ENCODE results near the gene GPR42. TPM values are rescaled to one million over a fixed set of nuclear protein-coding genes. Genes with fewer than 3 reads are reported as not detected.

GPR42 gene
- total and polyA plus RNA-seq, 2 of the 4 experiments (the other 2 are of a cell fraction), result not detected

DNA sequence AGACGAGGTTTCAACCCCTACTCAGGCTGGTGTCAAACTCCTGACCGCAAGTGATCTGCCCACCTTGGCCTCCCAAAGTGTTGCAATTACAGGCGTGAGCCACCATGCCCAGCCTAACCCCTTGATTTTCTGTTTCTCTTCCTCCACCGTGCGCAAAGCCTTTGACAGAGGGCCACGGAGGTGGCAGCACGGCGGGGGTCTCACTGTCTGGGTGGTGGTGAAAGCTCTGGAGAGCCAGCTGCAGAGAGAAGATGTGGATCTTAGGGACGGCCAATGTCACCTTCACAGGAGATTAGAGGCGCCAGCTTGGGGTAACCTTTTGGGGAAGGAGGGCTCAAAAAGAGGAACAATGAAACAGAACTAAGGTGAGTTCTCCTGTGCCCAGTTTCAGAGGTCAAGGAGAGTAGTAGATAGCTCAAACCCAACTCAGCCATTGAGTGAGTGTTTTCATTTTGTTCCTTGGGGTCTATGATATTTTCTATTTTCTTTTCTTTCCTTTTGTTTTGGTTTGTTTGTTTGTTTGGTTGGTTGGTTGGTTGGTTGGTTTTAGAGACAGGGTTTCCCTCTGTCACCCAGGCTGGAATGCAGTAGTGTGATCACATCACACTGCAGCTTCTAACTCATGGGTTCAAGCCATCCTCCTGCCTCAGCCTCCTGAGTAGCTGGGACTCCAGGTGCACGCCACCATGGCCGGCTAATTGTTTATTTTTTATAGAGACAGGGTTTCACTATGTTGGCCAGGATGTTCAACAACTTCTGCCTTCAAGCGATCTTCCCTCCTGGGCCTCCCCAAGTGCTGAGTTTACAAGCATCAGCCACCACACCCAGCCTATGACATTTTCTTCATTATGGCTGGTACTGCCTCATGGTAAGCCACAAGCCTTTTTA lies 37.7 kb downstream of the GPR42 start:
- no peaks in the 10 kb centered on the region for H3K79me1 ChIP-seq (ENCODE audit: low read depth in 1 of 2, low read length in 2 of 2)
- H3K9me1 ChIP-seq (ENCODE audit: insufficient read depth, low read length), result no peaks in the 10 kb centered on the region
- no peak overlapping the region for H2AFZ ChIP-seq (replicated peaks; ENCODE audit: low read length, poor library complexity)
- H4K8ac ChIP-seq (ENCODE audit: low read depth in 2 of 2, low read length in 2 of 2), result no peak overlapping the region
- no peak overlapping the region for H2AK5ac ChIP-seq (ENCODE audit: low read depth, low read length)
- H3K4me2 ChIP-seq (ENCODE audit: low read depth, low read length), result no peak overlapping the region
- H3K9me3 ChIP-seq (ENCODE audit: control insufficient read depth, insufficient read depth, low read length), result no peaks in the 10 kb centered on the region
- no peak overlapping the region for H2BK15ac ChIP-seq (ENCODE audit: low read depth, low read length)
- DNase-seq (no peak), ATAC-seq (ENCODE audit: low read depth) (no peak)
- no peak overlapping the region for H3K56ac ChIP-seq (ENCODE audit: extremely low read depth, insufficient read depth, low read length)
- POLR2A ChIA-PET (ENCODE audit: unreplicated experiment), result no interaction called here
- no peak overlapping the region for H3K27ac ChIP-seq (ENCODE audit: insufficient read depth, low read length)
- no peak overlapping the region for H3K4ac ChIP-seq (ENCODE audit: low read depth, low read length)
- no TSS peak for BruUV-seq (replicated peaks)
- H2BK20ac ChIP-seq (ENCODE audit: low read depth, low read length), result no peak overlapping the region
- H4K91ac ChIP-seq (ENCODE audit: insufficient read depth, low read depth, low read length), result no peak overlapping the region
- CTCF ChIA-PET, result no interaction called here
- H3K36me3 ChIP-seq (ENCODE audit: control insufficient read depth, insufficient read depth, low read length), result no peaks in the 10 kb centered on the region
- no peak overlapping the region for H3K4me3 ChIP-seq (ENCODE audit: insufficient read depth, low read depth, low read length)
- H4K5ac ChIP-seq (ENCODE audit: low read depth, low read length), result no peak overlapping the region
- no peak overlapping the region for H2BK5ac ChIP-seq (ENCODE audit: low read depth, low read length, poor library complexity, severe bottlenecking)
- intact Hi-C loops (cut with micrococcal nuclease) (no loop called here), in situ Hi-C loops (cut with MboI; ENCODE audit: low sequenced_read_pairs) (no loop called here), dilution Hi-C loops (cut with HindIII; ENCODE audit: low sequenced_read_pairs, unreplicated experiment) (no loop called here)
- no peak overlapping the region for H2BK120ac ChIP-seq (ENCODE audit: low read depth, low read length)
- TF ChIP-seq RCOR1 (IDR thresholded peaks at IDR 0.05; ENCODE audit: insufficient replicate concordance, low read length) (no peak), SMC3 (IDR thresholded peaks at IDR 0.05; ENCODE audit: low read depth, low read length) (no peak), RFX5 (IDR thresholded peaks at IDR 0.05; ENCODE audit: low read depth, low read length) (no peak), RAD21 (IDR thresholded peaks at IDR 0.05; ENCODE audit: low read length) (no peak)
- TF ChIP-seq, protein P1, sequence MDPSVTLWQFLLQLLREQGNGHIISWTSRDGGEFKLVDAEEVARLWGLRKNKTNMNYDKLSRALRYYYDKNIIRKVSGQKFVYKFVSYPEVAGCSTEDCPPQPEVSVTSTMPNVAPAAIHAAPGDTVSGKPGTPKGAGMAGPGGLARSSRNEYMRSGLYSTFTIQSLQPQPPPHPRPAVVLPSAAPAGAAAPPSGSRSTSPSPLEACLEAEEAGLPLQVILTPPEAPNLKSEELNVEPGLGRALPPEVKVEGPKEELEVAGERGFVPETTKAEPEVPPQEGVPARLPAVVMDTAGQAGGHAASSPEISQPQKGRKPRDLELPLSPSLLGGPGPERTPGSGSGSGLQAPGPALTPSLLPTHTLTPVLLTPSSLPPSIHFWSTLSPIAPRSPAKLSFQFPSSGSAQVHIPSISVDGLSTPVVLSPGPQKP (IDR thresholded peaks at IDR 0.05; ENCODE audit: borderline replicate concordance, low read depth, low read length), result no peak
- no peak overlapping the region for H3K9ac ChIP-seq (ENCODE audit: low read depth, low read length)
- H3K18ac ChIP-seq (ENCODE audit: low read depth, low read length), result no peak overlapping the region
- no peaks in the 10 kb centered on the region for H3K4me1 ChIP-seq (ENCODE audit: control insufficient read depth, insufficient read depth, low read length)
- no peaks in the 10 kb centered on the region for H4K20me1 ChIP-seq (ENCODE audit: insufficient read depth, low read length)
- peaks cover 2% of the 10 kb centered on the region; the same call in 1 of the 2 replicates for H3K27me3 ChIP-seq (ENCODE audit: control insufficient read depth, insufficient read depth, low read length)
- no peak overlapping the region for H2AK9ac ChIP-seq (replicated peaks; ENCODE audit: low read depth, low read length, poor library complexity)
- no peak overlapping the region for H3K23ac ChIP-seq (ENCODE audit: low read depth, low read length)
- no peak overlapping the region for H3K14ac ChIP-seq (replicated peaks; ENCODE audit: low read depth, low read length)
- WGBS, 2 experiments (ENCODE audit: extremely low coverage in 2 of 2, insufficient read length in 1 of 2), result 73% methylated on average over 2 of the region's 13 CpGs; no CpG with 5 or more reads in 1 of the 2 experiments
